SK-N-SH treated with all-trans-retinoic acid at 6 μM for 48 hours (cell line): ENCODE results near the gene TMEM125.

ENCODE experiments used
- BACH2 ChIP-seq: fragments of 250-450 bp; sonication (Bioruptor Pico); IDR thresholded peaks from 2 replicates; pipeline ENCODE4 v1.9.0; 2021; ENCODE audit warnings: mild to moderate bottlenecking, borderline replicate concordance
- CSDC2 ChIP-seq: fragments of 250-450 bp; sonication (Bioruptor Pico); IDR thresholded peaks from 2 replicates; pipeline ENCODE4 v1.5.0; 2020; ENCODE audit warnings: mild to moderate bottlenecking, moderate library complexity
- GLIS3 ChIP-seq: fragments of 250-450 bp; sonication (Bioruptor Pico); IDR thresholded peaks from 2 replicates; pipeline ENCODE4 v1.5.0; 2020; ENCODE audit warnings: mild to moderate bottlenecking, moderate library complexity
- OSR1 ChIP-seq: fragments of 250-450 bp; sonication (Bioruptor Pico); IDR thresholded peaks from 2 replicates; pipeline ENCODE4 v1.8.0; 2022; ENCODE audit warnings: moderate library complexity, mild to moderate bottlenecking, inconsistent platforms
- PPARA ChIP-seq: fragments of 250-450 bp; sonication (Bioruptor Pico); IDR thresholded peaks from 2 replicates; pipeline ENCODE4 v1.5.0; 2020; ENCODE audit warnings: mild to moderate bottlenecking, borderline replicate concordance
- RARB ChIP-seq: fragments of 250-450 bp; sonication (Bioruptor Pico); IDR thresholded peaks from 2 replicates; pipeline ENCODE4 v1.8.0; 2021; ENCODE audit warnings: mild to moderate bottlenecking, moderate library complexity
- ZFP30 ChIP-seq: fragments of 450-650 bp; formaldehyde crosslinking; IDR thresholded peaks from 2 replicates; pipeline ENCODE4 v1.5.0; 2022; ENCODE audit warnings: mild to moderate bottlenecking, moderate library complexity
- ZNF565 ChIP-seq: fragments of 450-650 bp; formaldehyde crosslinking; conservative IDR thresholded peaks from 2 replicates; pipeline ENCODE4 v1.5.0; 2020; ENCODE audit warnings: low read depth, mild to moderate bottlenecking, moderate library complexity
- ZNF70 ChIP-seq: fragments of 450-650 bp; formaldehyde crosslinking; IDR thresholded peaks from 2 replicates; pipeline ENCODE4 v1.5.0; 2020; ENCODE audit warnings: mild to moderate bottlenecking, moderate library complexity
- TF ChIP-seq, protein P1 (sequence below): fragments of 250-450 bp; sonication (Bioruptor Pico); IDR thresholded peaks from 2 replicates; pipeline ENCODE4 v1.5.1; 2020; ENCODE audit warnings: low read depth, mild to moderate bottlenecking, moderate library complexity
- TF ChIP-seq, protein P2 (sequence below): fragments of 250-450 bp; sonication (Bioruptor Pico); IDR thresholded peaks from 2 replicates; pipeline ENCODE4 v1.8.0; 2020; ENCODE audit warnings: mild to moderate bottlenecking, moderate library complexity, borderline replicate concordance

DNA sequence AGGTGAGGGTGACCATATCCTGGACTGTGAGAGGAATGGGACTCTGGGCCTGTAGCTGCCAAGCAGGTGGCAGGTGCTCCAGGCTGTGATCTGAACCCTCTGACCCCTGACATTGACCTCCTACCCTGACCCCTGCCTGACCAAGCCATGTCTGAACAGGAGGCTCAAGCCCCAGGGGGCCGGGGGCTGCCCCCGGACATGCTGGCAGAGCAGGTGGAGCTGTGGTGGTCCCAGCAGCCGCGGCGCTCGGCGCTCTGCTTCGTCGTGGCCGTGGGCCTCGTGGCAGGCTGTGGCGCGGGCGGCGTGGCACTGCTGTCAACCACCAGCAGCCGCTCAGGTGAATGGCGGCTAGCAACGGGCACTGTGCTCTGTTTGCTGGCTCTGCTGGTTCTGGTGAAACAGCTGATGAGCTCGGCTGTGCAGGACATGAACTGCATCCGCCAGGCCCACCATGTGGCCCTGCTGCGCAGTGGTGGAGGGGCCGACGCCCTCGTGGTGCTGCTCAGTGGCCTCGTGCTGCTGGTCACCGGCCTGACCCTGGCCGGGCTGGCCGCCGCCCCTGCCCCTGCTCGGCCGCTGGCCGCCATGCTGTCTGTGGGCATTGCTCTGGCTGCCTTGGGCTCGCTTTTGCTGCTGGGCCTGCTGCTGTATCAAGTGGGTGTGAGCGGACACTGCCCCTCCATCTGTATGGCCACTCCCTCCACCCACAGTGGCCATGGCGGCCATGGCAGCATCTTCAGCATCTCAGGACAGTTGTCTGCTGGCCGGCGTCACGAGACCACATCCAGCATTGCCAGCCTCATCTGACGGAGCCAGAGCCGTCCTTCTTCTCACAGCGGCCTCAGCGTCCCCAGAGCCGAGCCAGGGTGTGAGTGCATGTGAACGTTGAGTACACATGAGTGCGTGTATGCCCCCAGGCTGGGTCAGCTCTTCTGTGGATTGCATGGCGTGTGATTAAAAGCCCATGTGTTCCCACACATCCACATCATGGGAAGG lies 3.1 kb downstream of the TMEM125 start:
- TF ChIP-seq ZNF70 (CRISPR knock-in tag) (no peak), ZFP30 (CRISPR knock-in tag) (no peak), BACH2 (no peak), GLIS3 (CRISPR knock-in tag) (no peak), CSDC2 (CRISPR knock-in tag) (no peak), RARB (CRISPR knock-in tag) (no peak), PPARA (CRISPR knock-in tag) (no peak), OSR1 (CRISPR knock-in tag) (no peak), ZNF565 (no peak)
- TF ChIP-seq, protein P1, sequence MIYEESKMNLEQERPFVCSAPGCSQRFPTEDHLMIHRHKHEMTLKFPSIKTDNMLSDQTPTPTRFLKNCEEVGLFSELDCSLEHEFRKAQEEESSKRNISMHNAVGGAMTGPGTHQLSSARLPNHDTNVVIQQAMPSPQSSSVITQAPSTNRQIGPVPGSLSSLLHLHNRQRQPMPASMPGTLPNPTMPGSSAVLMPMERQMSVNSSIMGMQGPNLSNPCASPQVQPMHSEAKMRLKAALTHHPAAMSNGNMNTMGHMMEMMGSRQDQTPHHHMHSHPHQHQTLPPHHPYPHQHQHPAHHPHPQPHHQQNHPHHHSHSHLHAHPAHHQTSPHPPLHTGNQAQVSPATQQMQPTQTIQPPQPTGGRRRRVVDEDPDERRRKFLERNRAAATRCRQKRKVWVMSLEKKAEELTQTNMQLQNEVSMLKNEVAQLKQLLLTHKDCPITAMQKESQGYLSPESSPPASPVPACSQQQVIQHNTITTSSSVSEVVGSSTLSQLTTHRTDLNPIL (CRISPR knock-in tag): no peak
- TF ChIP-seq, protein P2, sequence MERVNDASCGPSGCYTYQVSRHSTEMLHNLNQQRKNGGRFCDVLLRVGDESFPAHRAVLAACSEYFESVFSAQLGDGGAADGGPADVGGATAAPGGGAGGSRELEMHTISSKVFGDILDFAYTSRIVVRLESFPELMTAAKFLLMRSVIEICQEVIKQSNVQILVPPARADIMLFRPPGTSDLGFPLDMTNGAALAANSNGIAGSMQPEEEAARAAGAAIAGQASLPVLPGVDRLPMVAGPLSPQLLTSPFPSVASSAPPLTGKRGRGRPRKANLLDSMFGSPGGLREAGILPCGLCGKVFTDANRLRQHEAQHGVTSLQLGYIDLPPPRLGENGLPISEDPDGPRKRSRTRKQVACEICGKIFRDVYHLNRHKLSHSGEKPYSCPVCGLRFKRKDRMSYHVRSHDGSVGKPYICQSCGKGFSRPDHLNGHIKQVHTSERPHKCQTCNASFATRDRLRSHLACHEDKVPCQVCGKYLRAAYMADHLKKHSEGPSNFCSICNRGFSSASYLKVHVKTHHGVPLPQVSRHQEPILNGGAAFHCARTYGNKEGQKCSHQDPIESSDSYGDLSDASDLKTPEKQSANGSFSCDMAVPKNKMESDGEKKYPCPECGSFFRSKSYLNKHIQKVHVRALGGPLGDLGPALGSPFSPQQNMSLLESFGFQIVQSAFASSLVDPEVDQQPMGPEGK (CRISPR knock-in tag): no peak
